LNCaP clone FGC (cell line): ENCODE results near the gene PLA2G4B.

Experiments
- DNase-seq: peaks from one replicate; pipeline ENCODE4 v3.0.0-alpha.2; 2011; ENCODE audit warnings: low read depth
- H3K4me3 ChIP-seq: 2 replicates; pipeline ENCODE4 v1.5.1; 2011; ENCODE audit warnings: mild to moderate bottlenecking, low read depth, low read length, control low read depth
- TF ChIP-seq, protein P1 (sequence below): IDR thresholded peaks from 2 replicates; pipeline ENCODE4 v1.5.1; 2012; ENCODE audit warnings: mild to moderate bottlenecking; ENCODE audit not compliant: control insufficient read depth, insufficient read depth; ENCODE audit errors: extremely low read depth

PLA2G4B gene

DNA sequence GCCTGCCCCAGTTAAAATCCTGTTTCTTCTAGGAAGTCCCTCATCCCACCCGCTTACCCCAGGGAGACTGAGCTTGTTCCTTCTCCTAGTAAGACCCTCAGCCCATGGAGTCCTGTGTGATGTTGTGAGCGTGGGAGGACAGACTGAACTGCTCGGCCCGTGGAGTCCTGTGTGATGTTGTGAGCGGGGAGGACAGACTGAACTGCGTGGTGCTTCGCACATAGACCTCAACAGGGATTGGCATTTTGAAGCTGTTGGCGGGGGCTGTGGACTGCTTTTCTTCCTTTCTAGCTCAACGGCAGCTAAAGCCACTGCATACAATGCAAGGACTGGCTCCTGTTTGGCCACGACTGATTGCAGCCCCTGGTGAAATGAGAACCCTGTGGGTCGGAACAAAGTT, 56.8 kb downstream of the PLA2G4B start:
- no peak for DNase-seq
- H3K4me3 ChIP-seq, result no peak overlapping the region
- TF ChIP-seq, protein P1, sequence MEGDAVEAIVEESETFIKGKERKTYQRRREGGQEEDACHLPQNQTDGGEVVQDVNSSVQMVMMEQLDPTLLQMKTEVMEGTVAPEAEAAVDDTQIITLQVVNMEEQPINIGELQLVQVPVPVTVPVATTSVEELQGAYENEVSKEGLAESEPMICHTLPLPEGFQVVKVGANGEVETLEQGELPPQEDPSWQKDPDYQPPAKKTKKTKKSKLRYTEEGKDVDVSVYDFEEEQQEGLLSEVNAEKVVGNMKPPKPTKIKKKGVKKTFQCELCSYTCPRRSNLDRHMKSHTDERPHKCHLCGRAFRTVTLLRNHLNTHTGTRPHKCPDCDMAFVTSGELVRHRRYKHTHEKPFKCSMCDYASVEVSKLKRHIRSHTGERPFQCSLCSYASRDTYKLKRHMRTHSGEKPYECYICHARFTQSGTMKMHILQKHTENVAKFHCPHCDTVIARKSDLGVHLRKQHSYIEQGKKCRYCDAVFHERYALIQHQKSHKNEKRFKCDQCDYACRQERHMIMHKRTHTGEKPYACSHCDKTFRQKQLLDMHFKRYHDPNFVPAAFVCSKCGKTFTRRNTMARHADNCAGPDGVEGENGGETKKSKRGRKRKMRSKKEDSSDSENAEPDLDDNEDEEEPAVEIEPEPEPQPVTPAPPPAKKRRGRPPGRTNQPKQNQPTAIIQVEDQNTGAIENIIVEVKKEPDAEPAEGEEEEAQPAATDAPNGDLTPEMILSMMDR, result no peak

DNA sequence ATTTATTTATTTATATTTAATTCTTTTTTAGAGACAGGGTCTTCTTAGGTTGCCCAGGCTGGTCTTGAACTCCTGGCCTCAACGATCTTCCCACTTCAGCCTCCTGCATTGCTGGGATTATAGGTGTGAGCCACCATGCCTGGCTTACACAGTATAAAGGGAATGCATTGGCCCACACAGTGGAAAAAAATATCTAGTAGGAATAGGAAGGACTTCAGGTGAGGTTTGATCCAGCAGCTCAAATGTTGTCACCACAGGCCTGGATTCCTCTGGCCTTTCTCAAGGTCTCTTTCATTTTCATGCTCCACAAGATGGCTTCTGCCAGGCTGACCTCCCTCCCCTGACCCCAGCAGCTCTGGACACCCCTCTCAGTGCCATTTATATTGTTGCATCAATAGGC, 57.3 kb downstream of the PLA2G4B start:
- DNase-seq, result no peak
- H3K4me3 ChIP-seq, result no peak overlapping the region
- TF ChIP-seq, protein P1, result no peak

DNA sequence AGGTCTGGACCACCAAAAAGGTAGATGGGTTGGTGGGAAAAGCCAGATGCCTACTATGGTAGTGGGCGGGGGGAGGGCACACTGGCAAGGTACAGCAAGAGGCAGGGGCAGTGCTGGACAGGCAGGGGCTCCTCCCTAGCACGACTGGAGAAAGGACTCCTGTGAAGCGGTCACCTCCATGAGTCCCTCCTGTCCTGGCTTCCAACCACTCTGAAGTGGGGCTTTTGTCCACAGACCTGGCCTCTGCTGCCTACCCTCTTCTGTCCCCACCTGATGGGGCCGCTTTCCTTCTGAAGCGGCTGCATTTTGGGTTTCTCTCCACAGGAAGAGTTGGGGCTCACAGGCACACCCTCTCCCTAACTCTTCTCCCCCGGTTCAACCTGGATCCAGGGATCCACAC, 57.9 kb downstream of the PLA2G4B start:
- no peak overlapping the region for H3K4me3 ChIP-seq
- TF ChIP-seq, protein P1, result no peak
- DNase-seq, result no peak

DNA sequence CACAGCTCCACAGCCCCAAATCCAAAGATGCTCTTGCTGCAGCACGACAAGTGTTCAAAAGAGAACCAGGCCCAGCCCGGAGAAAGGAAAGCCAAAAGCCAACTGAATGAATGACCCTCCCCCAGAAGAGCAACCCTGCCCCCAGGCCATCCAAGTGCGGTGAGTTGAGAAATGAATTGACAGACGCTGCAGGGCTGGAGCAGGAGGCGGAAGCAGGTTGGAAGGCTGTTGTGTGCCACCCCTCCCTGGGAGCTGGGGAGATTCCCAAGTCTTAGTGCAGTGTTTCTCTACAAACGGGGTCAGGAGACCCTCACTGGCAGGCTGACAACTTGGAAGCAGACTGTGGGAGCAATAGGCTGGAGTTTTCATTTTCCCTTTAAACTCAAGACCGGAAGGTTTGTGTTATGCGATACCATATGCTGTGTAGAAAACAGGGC, 58.7 kb downstream of the PLA2G4B start:
- TF ChIP-seq, protein P1, result no peak
- H3K4me3 ChIP-seq, result no peak overlapping the region
- DNase-seq, result no peak
